HS-27A (cell line): ENCODE measurements around the gene SPINT2.
"Not testable (repeated sequence)": the region's sequence is repeated elsewhere in the genome, so short reads cannot be mapped to it uniquely, and the experiment has no call there.

Source experiments
- DNase-seq: peaks from one replicate; pipeline ENCODE4 v3.0.0-alpha.2; 2012; ENCODE audit warnings: low read depth, missing footprints

Gene SPINT2

GRCh38 chr19:38264486-38265212 lies at the start of gene SPINT2:
SPINT2 (plus strand) TSS chr19:38264573; CDS start chr19:38264893, 320 bp downstream.
- no peak for DNase-seq

GRCh38 chr19:38216785-38217641 lies 47.4 kb upstream of the SPINT2 start:
- DNase-seq: no peak

- no peak for DNase-seq
Measured at GRCh38 chr19:38218204-38218603, 46.2 kb upstream of the SPINT2 start.

- no peak for DNase-seq
Measured at GRCh38 chr19:38219221-38219620, 45.2 kb upstream of the SPINT2 start.

- DNase-seq: no peak
Measured at GRCh38 chr19:38221421-38221820, 43.0 kb upstream of the SPINT2 start.

GRCh38 chr19:38221919-38222830 lies 42.2 kb upstream of the SPINT2 start:
- no peak for DNase-seq

GRCh38 chr19:38223119-38223523 lies 41.3 kb upstream of the SPINT2 start:
- no peak for DNase-seq

GRCh38 chr19:38223617-38224013 lies 40.8 kb upstream of the SPINT2 start:
- no peak for DNase-seq

- DNase-seq: peak; percentile 72
Measured at GRCh38 chr19:38224014-38224862, 40.1 kb upstream of the SPINT2 start, which contains the start of gene DPF1. DPF1 (minus strand) TSS chr19:38224222; CDS start chr19:38224142, 80 bp downstream.

- DNase-seq: not testable (repeated sequence)
Measured at GRCh38 chr19:38224863-38225218, 39.5 kb upstream of the SPINT2 start.

GRCh38 chr19:38227287-38228004 lies 36.9 kb upstream of the SPINT2 start:
- DNase-seq: no peak

- DNase-seq: no peak
Measured at GRCh38 chr19:38228005-38228377, 36.4 kb upstream of the SPINT2 start.

GRCh38 chr19:38228491-38229439 lies 35.6 kb upstream of the SPINT2 start:
- no peak for DNase-seq

GRCh38 chr19:38229585-38230073 lies 34.7 kb upstream of the SPINT2 start:
- DNase-seq: no peak

- not testable (repeated sequence) for DNase-seq
Measured at GRCh38 chr19:38230506-38231133, 33.8 kb upstream of the SPINT2 start.

- DNase-seq: no peak
Measured at GRCh38 chr19:38231918-38232317, 32.5 kb upstream of the SPINT2 start.

GRCh38 chr19:38233740-38234251 lies 30.6 kb upstream of the SPINT2 start:
- no peak for DNase-seq

GRCh38 chr19:38234615-38235014 lies 29.8 kb upstream of the SPINT2 start:
- DNase-seq: no peak
